HepG2 (cell line): ENCODE measurements around the gene UBL7. TPM values are rescaled to one million over a fixed set of nuclear protein-coding genes. Genes with fewer than 3 reads are reported as not detected.
A peak's percentile ranks its signal among the peaks of the same experiment; 100 is the strongest.

Experiments
- CENPX ChIP-seq: sonication (generic); formaldehyde crosslinking; IDR thresholded peaks from 2 replicates; pipeline ENCODE4 v1.9.0; 2021; ENCODE audit warnings: mild to moderate bottlenecking, missing genetic modification reagents, moderate library complexity
- DNMT1 ChIP-seq: sonication (generic); formaldehyde crosslinking; IDR thresholded peaks from 2 replicates; pipeline ENCODE4 v1.5.1; 2020; ENCODE audit warnings: mild to moderate bottlenecking, missing genetic modification reagents
- NR2C2 ChIP-seq: sonication (generic); formaldehyde crosslinking; IDR thresholded peaks from 2 replicates; pipeline ENCODE4 v1.4.0; 2020; ENCODE audit warnings: missing genetic modification reagents, mild to moderate bottlenecking, moderate library complexity, borderline replicate concordance
- PHB2 ChIP-seq: fragments of 450-650 bp; IDR thresholded peaks from 2 replicates; pipeline ENCODE4 v1.6.1; 2018; ENCODE audit not compliant: partially characterized antibody
- RFX5 ChIP-seq: IDR thresholded peaks from 2 replicates; pipeline ENCODE4 v1.6.1; 2011; ENCODE audit warnings: low read depth, low read length, improper control_type of control experiment
- RFXANK ChIP-seq: IDR thresholded peaks from 2 replicates; pipeline ENCODE4 v1.6.1; 2016
- SOX13 ChIP-seq, 3 experiments: fragments of 450-650 bp in 1 of 3; sonication (generic) in 1 of 3; formaldehyde crosslinking in 1 of 3; IDR thresholded peaks in 2 of 3; conservative IDR thresholded peaks in 1 of 3; 2 replicates each; pipeline versions ENCODE4 v1.5.0 to v1.6.1; 2016 to 2020; ENCODE audit warnings: antibody characterized with exemption in 1 of 3, mild to moderate bottlenecking in 1 of 3, missing compliant biosample characterization in 1 of 3, missing genetic modification reagents in 1 of 3, moderate library complexity in 1 of 3
- THYN1 ChIP-seq: sonication (generic); formaldehyde crosslinking; IDR thresholded peaks from 2 replicates; pipeline ENCODE4 v1.8.1; 2023; ENCODE audit warnings: low read depth, mild to moderate bottlenecking, moderate library complexity, missing genetic modification reagents, borderline replicate concordance
- ZNF234 ChIP-seq: sonication (generic); formaldehyde crosslinking; conservative IDR thresholded peaks from 2 replicates; pipeline ENCODE4 v1.5.1; 2020; ENCODE audit warnings: mild to moderate bottlenecking, missing genetic modification reagents
- ZNF607 ChIP-seq: sonication (generic); formaldehyde crosslinking; IDR thresholded peaks from 2 replicates; pipeline ENCODE4 v1.5.1; 2020; ENCODE audit warnings: missing genetic modification reagents, mild to moderate bottlenecking, borderline replicate concordance
- ZSCAN21 ChIP-seq: sonication (generic); formaldehyde crosslinking; IDR thresholded peaks from 2 replicates; pipeline ENCODE4 v1.8.0; 2022; ENCODE audit warnings: mild to moderate bottlenecking, missing genetic modification reagents, moderate library complexity, borderline replicate concordance
- ZZZ3 ChIP-seq: sonication (generic); formaldehyde crosslinking; IDR thresholded peaks from 2 replicates; pipeline ENCODE4 v1.4.0; 2020; ENCODE audit warnings: missing genetic modification reagents, mild to moderate bottlenecking, borderline replicate concordance
- polyA plus RNA-seq, 8 experiments: library from polyadenylated mRNA; depleted of rRNA in 3 of 8; stranded (reverse) in 7 of 8; unstranded in 1 of 8; fragments of >200 nt; fragmentation: Illumina TruSeq in 4 of 8; extraction: Trizol in 4 of 8; gene quantifications; 2 replicates each; pipeline versions ENCODE4 v1.2.1 to v1.2.3, GENCODE V29; 2011 to 2016; ENCODE audit warnings: low read depth in 4 of 8, missing spikeins in 1 of 8, mixed read lengths in 1 of 8; ENCODE audit not compliant: insufficient read depth in 1 of 8
- total RNA-seq, 5 experiments: library from RNA; depleted of rRNA; stranded (reverse); fragments of >200 nt; fragmentation: Illumina TruSeq; extraction: Trizol; gene quantifications; 2 replicates each; pipeline ENCODE4 v1.2.3, GENCODE V29; 2016; ENCODE audit warnings: low read depth in 1 of 5
- TF ChIP-seq, protein P1 (sequence below): IDR thresholded peaks from 2 replicates; pipeline ENCODE4 v1.4.0; 2020; ENCODE audit warnings: mild to moderate bottlenecking, missing genetic modification reagents
- TF ChIP-seq, protein P2 (sequence below): sonication (generic); formaldehyde crosslinking; IDR thresholded peaks from 2 replicates; pipeline ENCODE4 v1.5.0; 2020; ENCODE audit warnings: mild to moderate bottlenecking, missing genetic modification reagents
- TF ChIP-seq, protein P3 (sequence below): sonication (generic); formaldehyde crosslinking; IDR thresholded peaks from 2 replicates; pipeline ENCODE4 v1.5.0; 2020; ENCODE audit warnings: mild to moderate bottlenecking, missing genetic modification reagents
- TF ChIP-seq, protein P4 (sequence below): sonication (generic); formaldehyde crosslinking; IDR thresholded peaks from 2 replicates; pipeline ENCODE4 v1.8.1; 2023; ENCODE audit warnings: mild to moderate bottlenecking, missing genetic modification reagents, borderline replicate concordance

The UBL7 gene
- total and polyA plus RNA-seq, 2 of the 13 experiments (the other 11 are each of a cell fraction or from before 2014, with no cell fraction given): 55.0 to 63.5 TPM

DNA sequence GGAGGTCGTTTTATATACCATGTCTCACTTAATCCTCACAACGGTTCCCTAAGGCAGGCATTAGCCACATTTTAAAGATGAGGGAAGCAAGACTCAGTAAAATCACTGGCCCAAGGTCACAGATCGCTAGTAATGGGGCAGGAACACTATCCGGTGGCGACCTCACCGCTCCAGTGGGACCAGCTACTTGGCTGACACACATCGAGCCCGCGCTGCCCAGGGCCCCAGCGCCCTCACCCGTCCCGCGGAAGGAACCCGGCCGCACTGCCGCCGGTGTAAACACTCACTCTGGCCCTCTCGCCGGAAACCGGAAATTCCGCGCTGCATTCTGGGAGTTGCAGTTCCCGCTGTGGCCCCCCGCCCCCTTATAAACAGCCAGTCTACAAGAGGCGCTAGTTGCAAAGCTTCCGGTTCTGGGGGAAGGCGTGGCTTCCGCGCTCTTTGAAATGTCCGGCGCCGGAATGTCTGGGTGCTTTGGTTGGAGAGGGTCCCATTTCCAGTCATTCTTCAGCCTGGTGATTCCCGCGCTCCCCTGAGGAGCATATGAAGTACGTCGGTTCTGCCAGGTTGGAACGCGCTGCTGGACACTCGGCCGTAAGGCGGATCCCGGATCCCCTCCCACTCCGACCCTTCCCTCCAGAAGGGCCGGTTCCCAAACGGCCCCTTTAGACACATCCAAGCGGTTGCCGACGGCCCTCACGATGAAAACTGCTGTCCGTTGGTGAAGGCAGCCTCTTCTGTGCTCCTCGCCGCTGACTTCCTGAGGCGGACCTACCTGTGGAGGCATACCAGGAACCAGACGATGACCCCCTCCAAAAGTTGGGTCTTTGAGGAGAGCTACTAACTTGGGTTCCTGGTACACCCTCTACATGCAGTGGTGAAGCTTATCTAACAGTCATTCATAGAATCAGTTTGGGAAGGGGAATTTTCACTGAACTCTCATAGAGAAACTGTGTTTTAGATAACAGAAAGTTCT, at the start of gene UBL7 (continued):
- TF ChIP-seq THYN1: no peak
- TF ChIP-seq ZSCAN21 (CRISPR knock-in tag): peak; percentile 84; the same call in 1 of the 2 replicates
- peak; percentile 11; the same call in 1 of the 2 replicates for TF ChIP-seq ZNF607 (CRISPR knock-in tag)
- TF ChIP-seq, protein P1, sequence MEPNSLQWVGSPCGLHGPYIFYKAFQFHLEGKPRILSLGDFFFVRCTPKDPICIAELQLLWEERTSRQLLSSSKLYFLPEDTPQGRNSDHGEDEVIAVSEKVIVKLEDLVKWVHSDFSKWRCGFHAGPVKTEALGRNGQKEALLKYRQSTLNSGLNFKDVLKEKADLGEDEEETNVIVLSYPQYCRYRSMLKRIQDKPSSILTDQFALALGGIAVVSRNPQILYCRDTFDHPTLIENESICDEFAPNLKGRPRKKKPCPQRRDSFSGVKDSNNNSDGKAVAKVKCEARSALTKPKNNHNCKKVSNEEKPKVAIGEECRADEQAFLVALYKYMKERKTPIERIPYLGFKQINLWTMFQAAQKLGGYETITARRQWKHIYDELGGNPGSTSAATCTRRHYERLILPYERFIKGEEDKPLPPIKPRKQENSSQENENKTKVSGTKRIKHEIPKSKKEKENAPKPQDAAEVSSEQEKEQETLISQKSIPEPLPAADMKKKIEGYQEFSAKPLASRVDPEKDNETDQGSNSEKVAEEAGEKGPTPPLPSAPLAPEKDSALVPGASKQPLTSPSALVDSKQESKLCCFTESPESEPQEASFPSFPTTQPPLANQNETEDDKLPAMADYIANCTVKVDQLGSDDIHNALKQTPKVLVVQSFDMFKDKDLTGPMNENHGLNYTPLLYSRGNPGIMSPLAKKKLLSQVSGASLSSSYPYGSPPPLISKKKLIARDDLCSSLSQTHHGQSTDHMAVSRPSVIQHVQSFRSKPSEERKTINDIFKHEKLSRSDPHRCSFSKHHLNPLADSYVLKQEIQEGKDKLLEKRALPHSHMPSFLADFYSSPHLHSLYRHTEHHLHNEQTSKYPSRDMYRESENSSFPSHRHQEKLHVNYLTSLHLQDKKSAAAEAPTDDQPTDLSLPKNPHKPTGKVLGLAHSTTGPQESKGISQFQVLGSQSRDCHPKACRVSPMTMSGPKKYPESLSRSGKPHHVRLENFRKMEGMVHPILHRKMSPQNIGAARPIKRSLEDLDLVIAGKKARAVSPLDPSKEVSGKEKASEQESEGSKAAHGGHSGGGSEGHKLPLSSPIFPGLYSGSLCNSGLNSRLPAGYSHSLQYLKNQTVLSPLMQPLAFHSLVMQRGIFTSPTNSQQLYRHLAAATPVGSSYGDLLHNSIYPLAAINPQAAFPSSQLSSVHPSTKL (CRISPR knock-in tag): peak; percentile 67
- no peak for TF ChIP-seq ZNF234 (CRISPR knock-in tag)
- no peak for TF ChIP-seq CENPX (CRISPR knock-in tag)
- TF ChIP-seq ZZZ3 (CRISPR knock-in tag): no peak
- TF ChIP-seq SOX13 (IDR thresholded peaks at IDR 0.05): no peak
- peak in 1 of 2 experiments; percentile 48; a peak in 2 of 4 replicates for TF ChIP-seq SOX13 (CRISPR knock-in tag; conservative IDR thresholded peaks at IDR 0.05 in 1 of 2, IDR thresholded peaks at IDR 0.05 in 1 of 2)
- TF ChIP-seq, protein P2, sequence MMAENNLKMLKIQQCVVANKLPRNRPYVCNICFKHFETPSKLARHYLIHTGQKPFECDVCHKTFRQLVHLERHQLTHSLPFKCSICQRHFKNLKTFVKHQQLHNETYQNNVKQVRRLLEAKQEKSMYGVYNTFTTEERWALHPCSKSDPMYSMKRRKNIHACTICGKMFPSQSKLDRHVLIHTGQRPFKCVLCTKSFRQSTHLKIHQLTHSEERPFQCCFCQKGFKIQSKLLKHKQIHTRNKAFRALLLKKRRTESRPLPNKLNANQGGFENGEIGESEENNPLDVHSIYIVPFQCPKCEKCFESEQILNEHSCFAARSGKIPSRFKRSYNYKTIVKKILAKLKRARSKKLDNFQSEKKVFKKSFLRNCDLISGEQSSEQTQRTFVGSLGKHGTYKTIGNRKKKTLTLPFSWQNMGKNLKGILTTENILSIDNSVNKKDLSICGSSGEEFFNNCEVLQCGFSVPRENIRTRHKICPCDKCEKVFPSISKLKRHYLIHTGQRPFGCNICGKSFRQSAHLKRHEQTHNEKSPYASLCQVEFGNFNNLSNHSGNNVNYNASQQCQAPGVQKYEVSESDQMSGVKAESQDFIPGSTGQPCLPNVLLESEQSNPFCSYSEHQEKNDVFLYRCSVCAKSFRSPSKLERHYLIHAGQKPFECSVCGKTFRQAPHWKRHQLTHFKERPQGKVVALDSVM (CRISPR knock-in tag): peak; percentile 63; the same call in 1 of the 2 replicates
- TF ChIP-seq NR2C2 (CRISPR knock-in tag): peak; percentile 76; the same call in 1 of the 2 replicates
- no peak for TF ChIP-seq RFXANK (CRISPR knock-in tag)
- no peak for TF ChIP-seq DNMT1 (CRISPR knock-in tag)
- TF ChIP-seq, protein P3, sequence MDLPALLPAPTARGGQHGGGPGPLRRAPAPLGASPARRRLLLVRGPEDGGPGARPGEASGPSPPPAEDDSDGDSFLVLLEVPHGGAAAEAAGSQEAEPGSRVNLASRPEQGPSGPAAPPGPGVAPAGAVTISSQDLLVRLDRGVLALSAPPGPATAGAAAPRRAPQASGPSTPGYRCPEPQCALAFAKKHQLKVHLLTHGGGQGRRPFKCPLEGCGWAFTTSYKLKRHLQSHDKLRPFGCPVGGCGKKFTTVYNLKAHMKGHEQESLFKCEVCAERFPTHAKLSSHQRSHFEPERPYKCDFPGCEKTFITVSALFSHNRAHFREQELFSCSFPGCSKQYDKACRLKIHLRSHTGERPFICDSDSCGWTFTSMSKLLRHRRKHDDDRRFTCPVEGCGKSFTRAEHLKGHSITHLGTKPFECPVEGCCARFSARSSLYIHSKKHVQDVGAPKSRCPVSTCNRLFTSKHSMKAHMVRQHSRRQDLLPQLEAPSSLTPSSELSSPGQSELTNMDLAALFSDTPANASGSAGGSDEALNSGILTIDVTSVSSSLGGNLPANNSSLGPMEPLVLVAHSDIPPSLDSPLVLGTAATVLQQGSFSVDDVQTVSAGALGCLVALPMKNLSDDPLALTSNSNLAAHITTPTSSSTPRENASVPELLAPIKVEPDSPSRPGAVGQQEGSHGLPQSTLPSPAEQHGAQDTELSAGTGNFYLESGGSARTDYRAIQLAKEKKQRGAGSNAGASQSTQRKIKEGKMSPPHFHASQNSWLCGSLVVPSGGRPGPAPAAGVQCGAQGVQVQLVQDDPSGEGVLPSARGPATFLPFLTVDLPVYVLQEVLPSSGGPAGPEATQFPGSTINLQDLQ: 0 out of 2 replicates have a peak, but pooled peaks have one; percentile 20
- no peak for TF ChIP-seq RFX5
- no peak for TF ChIP-seq PHB2
- TF ChIP-seq, protein P4, sequence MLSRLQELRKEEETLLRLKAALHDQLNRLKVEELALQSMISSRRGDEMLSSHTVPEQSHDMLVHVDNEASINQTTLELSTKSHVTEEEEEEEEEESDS (CRISPR knock-in tag): no peak; the same call in 1 of the 2 replicates
